Measurements from ENCODE around the gene PCSK5.

GRCh38 chr9:76018235-76018634, 127.8 kb downstream of the PCSK5 start:
- TF ChIP-seq CTCF (IDR thresholded peaks at IDR 0.05) (no peak), POLR2A (IDR thresholded peaks at IDR 0.05) (no peak), POLR2AphosphoS5 (IDR thresholded peaks at IDR 0.05) (no peak)

All from prostate gland (tissue), 2 donors.